HEK293 (cell line): Measurements from ENCODE around the gene PRAF2.

Experiments used
- EGR2 ChIP-seq: fragments of 450-650 bp; formaldehyde crosslinking; IDR thresholded peaks from 2 replicates; pipeline ENCODE4 v1.5.1; 2016; ENCODE audit warnings: low read depth, missing biosample characterization, missing genetic modification characterization
- FEZF1 ChIP-seq: fragments of 450-650 bp; formaldehyde crosslinking; IDR thresholded peaks from 2 replicates; pipeline ENCODE4 v1.5.1; 2016; ENCODE audit warnings: missing biosample characterization, missing genetic modification characterization
- KLF16 ChIP-seq: fragments of 450-650 bp; formaldehyde crosslinking; IDR thresholded peaks from 2 replicates; pipeline ENCODE4 v1.5.1; 2017; ENCODE audit warnings: missing biosample characterization, missing genetic modification characterization
- REPIN1 ChIP-seq: fragments of 450-650 bp; formaldehyde crosslinking; IDR thresholded peaks from 2 replicates; pipeline ENCODE4 v1.5.1; 2017; ENCODE audit warnings: missing biosample characterization, missing genetic modification characterization, low read depth
- SCRT1 ChIP-seq: fragments of 450-650 bp; formaldehyde crosslinking; IDR thresholded peaks from 2 replicates; pipeline ENCODE4 v1.5.1; 2016; ENCODE audit warnings: missing biosample characterization, missing genetic modification characterization, borderline replicate concordance
- YY2 ChIP-seq: fragments of 450-650 bp; formaldehyde crosslinking; IDR thresholded peaks from 2 replicates; pipeline ENCODE4 v1.5.1; 2016; ENCODE audit warnings: missing biosample characterization, missing genetic modification characterization
- ZNF112 ChIP-seq: fragments of 450-650 bp; formaldehyde crosslinking; IDR thresholded peaks from 2 replicates; pipeline ENCODE4 v1.5.0; 2017; ENCODE audit warnings: missing biosample characterization, missing genetic modification characterization
- ZNF157 ChIP-seq: fragments of 450-650 bp; formaldehyde crosslinking; IDR thresholded peaks from 2 replicates; pipeline ENCODE4 v1.5.1; 2016; ENCODE audit warnings: missing biosample characterization, missing genetic modification characterization
- ZNF2 ChIP-seq: fragments of 450-650 bp; formaldehyde crosslinking; IDR thresholded peaks from 2 replicates; pipeline ENCODE4 v1.5.1; 2016; ENCODE audit warnings: missing biosample characterization, missing genetic modification characterization
- ZNF311 ChIP-seq: fragments of 450-650 bp; formaldehyde crosslinking; IDR thresholded peaks from 2 replicates; pipeline ENCODE4 v1.5.1; 2017; ENCODE audit warnings: missing biosample characterization, missing genetic modification characterization, borderline replicate concordance
- ZNF341 ChIP-seq: fragments of 450-650 bp; formaldehyde crosslinking; IDR thresholded peaks from 2 replicates; pipeline ENCODE4; 2016; ENCODE audit warnings: low read depth, missing biosample characterization, missing genetic modification characterization
- ZNF404 ChIP-seq: fragments of 450-650 bp; formaldehyde crosslinking; IDR thresholded peaks from 2 replicates; pipeline ENCODE4 v1.5.1; 2017; ENCODE audit warnings: missing biosample characterization, missing genetic modification characterization
- ZNF416 ChIP-seq: fragments of 450-650 bp; formaldehyde crosslinking; IDR thresholded peaks from 2 replicates; pipeline ENCODE4 v1.5.1; 2016; ENCODE audit warnings: missing biosample characterization, missing genetic modification characterization
- ZNF501 ChIP-seq: fragments of 450-650 bp; formaldehyde crosslinking; IDR thresholded peaks from 2 replicates; pipeline ENCODE4 v1.5.1; 2016; ENCODE audit warnings: missing biosample characterization, missing genetic modification characterization
- ZNF600 ChIP-seq: fragments of 450-650 bp; formaldehyde crosslinking; IDR thresholded peaks from 2 replicates; pipeline ENCODE4 v1.5.1; 2016; ENCODE audit warnings: missing biosample characterization, missing genetic modification characterization
- ZNF621 ChIP-seq: fragments of 450-650 bp; formaldehyde crosslinking; IDR thresholded peaks from 2 replicates; pipeline ENCODE4 v1.5.1; 2017; ENCODE audit warnings: missing biosample characterization, missing genetic modification characterization
- ZNF624 ChIP-seq: fragments of 450-650 bp; formaldehyde crosslinking; IDR thresholded peaks from 2 replicates; pipeline ENCODE4 v1.5.1; 2017; ENCODE audit warnings: missing biosample characterization, missing genetic modification characterization
- ZNF626 ChIP-seq: fragments of 450-650 bp; sonication (Bioruptor Pico); formaldehyde crosslinking; IDR thresholded peaks from 2 replicates; pipeline ENCODE4 v1.5.1; 2018; ENCODE audit warnings: missing biosample characterization, missing genetic modification characterization, inconsistent platforms
- ZNF670 ChIP-seq: fragments of 450-650 bp; formaldehyde crosslinking; IDR thresholded peaks from 2 replicates; pipeline ENCODE4 v1.5.1; 2016; ENCODE audit warnings: missing biosample characterization, missing genetic modification characterization, low read depth
- ZNF777 ChIP-seq: fragments of 450-650 bp; formaldehyde crosslinking; IDR thresholded peaks from 2 replicates; pipeline ENCODE4 v1.5.1; 2017; ENCODE audit warnings: missing biosample characterization, missing genetic modification characterization, borderline replicate concordance
- ZNF792 ChIP-seq: fragments of 450-650 bp; formaldehyde crosslinking; IDR thresholded peaks from 2 replicates; pipeline ENCODE4 v1.5.1; 2016; ENCODE audit warnings: missing biosample characterization, missing genetic modification characterization
- TF ChIP-seq, protein P1 (sequence below): IDR thresholded peaks from 2 replicates; pipeline ENCODE4 v1.6.1; 2011; ENCODE audit warnings: mild to moderate bottlenecking, low read depth, low read length, borderline replicate concordance
- TF ChIP-seq, protein P2 (sequence below): fragments of 450-650 bp; formaldehyde crosslinking; IDR thresholded peaks from 2 replicates; pipeline ENCODE4 v1.5.1; 2017; ENCODE audit warnings: missing biosample characterization, mild to moderate bottlenecking, missing genetic modification characterization, moderate library complexity
- TF ChIP-seq, protein P3 (sequence below): fragments of 450-650 bp; formaldehyde crosslinking; IDR thresholded peaks from 2 replicates; pipeline ENCODE4 v1.5.1; 2016; ENCODE audit warnings: missing biosample characterization, missing genetic modification characterization
- TF ChIP-seq, protein P4 (sequence below): fragments of 450-650 bp; formaldehyde crosslinking; IDR thresholded peaks from 2 replicates; pipeline ENCODE4 v1.5.1; 2016; ENCODE audit warnings: missing biosample characterization, missing genetic modification characterization
- TF ChIP-seq, protein P5 (sequence below): fragments of 450-650 bp; formaldehyde crosslinking; IDR thresholded peaks from 2 replicates; pipeline ENCODE4 v1.5.1; 2017; ENCODE audit warnings: missing biosample characterization, missing genetic modification characterization
- TF ChIP-seq, protein P6 (sequence below): fragments of 450-650 bp; formaldehyde crosslinking; IDR thresholded peaks from 2 replicates; pipeline ENCODE4 v1.5.1; 2016; ENCODE audit warnings: missing biosample characterization, missing genetic modification characterization
- TF ChIP-seq, protein P7 (sequence below): fragments of 450-650 bp; formaldehyde crosslinking; IDR thresholded peaks from 2 replicates; pipeline ENCODE4 v1.5.0; 2017; ENCODE audit warnings: missing biosample characterization, missing genetic modification characterization, borderline replicate concordance

Gene PRAF2

DNA sequence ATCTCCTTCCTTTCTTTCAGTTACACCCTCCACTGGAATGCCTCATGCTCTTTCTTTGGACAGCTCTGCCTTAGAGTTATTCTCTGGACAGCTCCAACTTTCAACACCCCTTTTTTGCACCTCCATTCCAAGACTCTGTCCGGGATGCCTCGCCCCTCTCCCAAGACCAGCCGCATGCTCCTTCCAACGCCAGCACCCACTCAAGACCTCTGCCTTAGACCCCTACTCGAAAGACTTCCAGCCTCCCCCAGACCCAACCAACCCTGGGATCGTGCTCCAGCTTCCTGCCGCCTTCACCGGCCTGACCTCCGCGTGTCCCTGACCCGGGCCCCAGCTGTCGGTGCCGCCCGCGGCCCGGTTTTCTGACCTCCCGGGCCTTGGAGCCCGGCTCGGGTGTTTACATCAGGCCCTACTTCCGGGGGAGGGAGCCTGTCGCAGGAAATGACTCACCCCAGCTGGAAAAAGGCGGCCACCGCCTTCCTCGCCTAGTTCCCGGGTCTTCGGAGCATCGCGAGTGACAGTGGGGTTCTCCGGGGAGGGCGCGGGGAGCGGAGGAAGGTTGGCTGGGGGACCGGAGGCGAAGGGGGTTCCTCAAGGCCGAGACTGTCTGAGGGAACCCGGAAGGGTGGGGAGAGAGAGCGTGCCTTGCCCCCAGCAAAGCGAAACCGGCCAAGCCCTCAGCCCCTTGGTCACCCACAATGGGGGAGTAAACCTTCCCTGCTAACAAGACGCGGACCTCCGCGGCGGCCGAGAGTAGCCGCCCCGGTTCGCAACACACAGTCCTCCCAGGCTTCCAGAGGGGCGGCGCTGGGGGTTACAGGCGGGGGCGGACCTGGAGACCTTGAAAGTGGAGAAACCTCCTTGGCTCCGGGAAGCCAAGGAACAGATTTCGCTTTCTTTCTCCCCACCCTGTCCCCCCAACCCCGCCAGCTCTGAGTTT, 6.0 kb upstream of the PRAF2 start, which contains the start of gene WDR45 (continued):
- TF ChIP-seq ZNF670 (tag by site-specific recombination), result no peak
- no peak; the same call in 1 of the 2 replicates for TF ChIP-seq ZNF600 (tag by site-specific recombination)
- TF ChIP-seq ZNF792 (tag by site-specific recombination), result no peak
- TF ChIP-seq ZNF416, result no peak
- TF ChIP-seq, protein P1, sequence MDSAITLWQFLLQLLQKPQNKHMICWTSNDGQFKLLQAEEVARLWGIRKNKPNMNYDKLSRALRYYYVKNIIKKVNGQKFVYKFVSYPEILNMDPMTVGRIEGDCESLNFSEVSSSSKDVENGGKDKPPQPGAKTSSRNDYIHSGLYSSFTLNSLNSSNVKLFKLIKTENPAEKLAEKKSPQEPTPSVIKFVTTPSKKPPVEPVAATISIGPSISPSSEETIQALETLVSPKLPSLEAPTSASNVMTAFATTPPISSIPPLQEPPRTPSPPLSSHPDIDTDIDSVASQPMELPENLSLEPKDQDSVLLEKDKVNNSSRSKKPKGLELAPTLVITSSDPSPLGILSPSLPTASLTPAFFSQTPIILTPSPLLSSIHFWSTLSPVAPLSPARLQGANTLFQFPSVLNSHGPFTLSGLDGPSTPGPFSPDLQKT, result no peak
- TF ChIP-seq, protein P2, sequence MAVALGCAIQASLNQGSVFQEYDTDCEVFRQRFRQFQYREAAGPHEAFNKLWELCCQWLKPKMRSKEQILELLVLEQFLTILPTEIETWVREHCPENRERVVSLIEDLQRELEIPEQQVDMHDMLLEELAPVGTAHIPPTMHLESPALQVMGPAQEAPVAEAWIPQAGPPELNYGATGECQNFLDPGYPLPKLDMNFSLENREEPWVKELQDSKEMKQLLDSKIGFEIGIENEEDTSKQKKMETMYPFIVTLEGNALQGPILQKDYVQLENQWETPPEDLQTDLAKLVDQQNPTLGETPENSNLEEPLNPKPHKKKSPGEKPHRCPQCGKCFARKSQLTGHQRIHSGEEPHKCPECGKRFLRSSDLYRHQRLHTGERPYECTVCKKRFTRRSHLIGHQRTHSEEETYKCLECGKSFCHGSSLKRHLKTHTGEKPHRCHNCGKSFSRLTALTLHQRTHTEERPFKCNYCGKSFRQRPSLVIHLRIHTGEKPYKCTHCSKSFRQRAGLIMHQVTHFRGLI (tag by site-specific recombination), result no peak
- TF ChIP-seq ZNF2 (tag by site-specific recombination), result no peak; the same call in 1 of the 2 replicates
- TF ChIP-seq ZNF157 (tag by site-specific recombination), result no peak
- TF ChIP-seq, protein P3, sequence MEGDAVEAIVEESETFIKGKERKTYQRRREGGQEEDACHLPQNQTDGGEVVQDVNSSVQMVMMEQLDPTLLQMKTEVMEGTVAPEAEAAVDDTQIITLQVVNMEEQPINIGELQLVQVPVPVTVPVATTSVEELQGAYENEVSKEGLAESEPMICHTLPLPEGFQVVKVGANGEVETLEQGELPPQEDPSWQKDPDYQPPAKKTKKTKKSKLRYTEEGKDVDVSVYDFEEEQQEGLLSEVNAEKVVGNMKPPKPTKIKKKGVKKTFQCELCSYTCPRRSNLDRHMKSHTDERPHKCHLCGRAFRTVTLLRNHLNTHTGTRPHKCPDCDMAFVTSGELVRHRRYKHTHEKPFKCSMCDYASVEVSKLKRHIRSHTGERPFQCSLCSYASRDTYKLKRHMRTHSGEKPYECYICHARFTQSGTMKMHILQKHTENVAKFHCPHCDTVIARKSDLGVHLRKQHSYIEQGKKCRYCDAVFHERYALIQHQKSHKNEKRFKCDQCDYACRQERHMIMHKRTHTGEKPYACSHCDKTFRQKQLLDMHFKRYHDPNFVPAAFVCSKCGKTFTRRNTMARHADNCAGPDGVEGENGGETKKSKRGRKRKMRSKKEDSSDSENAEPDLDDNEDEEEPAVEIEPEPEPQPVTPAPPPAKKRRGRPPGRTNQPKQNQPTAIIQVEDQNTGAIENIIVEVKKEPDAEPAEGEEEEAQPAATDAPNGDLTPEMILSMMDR (tag by site-specific recombination), result no peak
- TF ChIP-seq ZNF777 (tag by site-specific recombination), result no peak
- TF ChIP-seq ZNF624 (tag by site-specific recombination), result 0 out of 2 replicates have a peak, but pooled peaks have one; percentile 48
- TF ChIP-seq SCRT1 (tag by site-specific recombination), result no peak
- peak; percentile 66; the same call in 1 of the 2 replicates for TF ChIP-seq ZNF501 (tag by site-specific recombination)
- TF ChIP-seq YY2 (tag by site-specific recombination), result no peak
- TF ChIP-seq EGR2 (tag by site-specific recombination), result 0 out of 2 replicates have a peak, but pooled peaks have one; percentile 3
- TF ChIP-seq, protein P4, sequence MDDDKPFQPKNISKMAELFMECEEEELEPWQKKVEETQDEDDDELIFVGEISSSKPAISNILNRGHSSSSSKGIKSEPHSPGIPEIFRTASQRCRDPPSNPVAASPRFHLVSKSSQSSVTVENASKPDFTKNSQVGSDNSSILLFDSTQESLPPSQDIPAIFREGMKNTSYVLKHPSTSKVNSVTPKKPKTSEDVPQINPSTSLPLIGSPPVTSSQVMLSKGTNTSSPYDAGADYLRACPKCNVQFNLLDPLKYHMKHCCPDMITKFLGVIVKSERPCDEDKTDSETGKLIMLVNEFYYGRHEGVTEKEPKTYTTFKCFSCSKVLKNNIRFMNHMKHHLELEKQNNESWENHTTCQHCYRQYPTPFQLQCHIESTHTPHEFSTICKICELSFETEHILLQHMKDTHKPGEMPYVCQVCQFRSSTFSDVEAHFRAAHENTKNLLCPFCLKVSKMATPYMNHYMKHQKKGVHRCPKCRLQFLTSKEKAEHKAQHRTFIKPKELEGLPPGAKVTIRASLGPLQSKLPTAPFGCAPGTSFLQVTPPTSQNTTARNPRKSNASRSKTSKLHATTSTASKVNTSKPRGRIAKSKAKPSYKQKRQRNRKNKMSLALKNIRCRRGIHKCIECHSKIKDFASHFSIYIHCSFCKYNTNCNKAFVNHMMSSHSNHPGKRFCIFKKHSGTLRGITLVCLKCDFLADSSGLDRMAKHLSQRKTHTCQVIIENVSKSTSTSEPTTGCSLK (tag by site-specific recombination), result no peak
- no peak for TF ChIP-seq REPIN1
- no peak for TF ChIP-seq ZNF341 (tag by site-specific recombination)
- no peak for TF ChIP-seq ZNF311 (tag by site-specific recombination)
- TF ChIP-seq ZNF626, result no peak
- TF ChIP-seq ZNF112 (tag by site-specific recombination), result no peak
- TF ChIP-seq, protein P5, sequence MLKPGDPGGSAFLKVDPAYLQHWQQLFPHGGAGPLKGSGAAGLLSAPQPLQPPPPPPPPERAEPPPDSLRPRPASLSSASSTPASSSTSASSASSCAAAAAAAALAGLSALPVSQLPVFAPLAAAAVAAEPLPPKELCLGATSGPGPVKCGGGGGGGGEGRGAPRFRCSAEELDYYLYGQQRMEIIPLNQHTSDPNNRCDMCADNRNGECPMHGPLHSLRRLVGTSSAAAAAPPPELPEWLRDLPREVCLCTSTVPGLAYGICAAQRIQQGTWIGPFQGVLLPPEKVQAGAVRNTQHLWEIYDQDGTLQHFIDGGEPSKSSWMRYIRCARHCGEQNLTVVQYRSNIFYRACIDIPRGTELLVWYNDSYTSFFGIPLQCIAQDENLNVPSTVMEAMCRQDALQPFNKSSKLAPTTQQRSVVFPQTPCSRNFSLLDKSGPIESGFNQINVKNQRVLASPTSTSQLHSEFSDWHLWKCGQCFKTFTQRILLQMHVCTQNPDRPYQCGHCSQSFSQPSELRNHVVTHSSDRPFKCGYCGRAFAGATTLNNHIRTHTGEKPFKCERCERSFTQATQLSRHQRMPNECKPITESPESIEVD (tag by site-specific recombination), result no peak
- TF ChIP-seq ZNF404 (tag by site-specific recombination), result no peak
- TF ChIP-seq FEZF1 (tag by site-specific recombination), result no peak
- TF ChIP-seq ZNF621 (tag by site-specific recombination), result no peak
- TF ChIP-seq KLF16 (tag by site-specific recombination), result peak; percentile 75
- TF ChIP-seq, protein P6, sequence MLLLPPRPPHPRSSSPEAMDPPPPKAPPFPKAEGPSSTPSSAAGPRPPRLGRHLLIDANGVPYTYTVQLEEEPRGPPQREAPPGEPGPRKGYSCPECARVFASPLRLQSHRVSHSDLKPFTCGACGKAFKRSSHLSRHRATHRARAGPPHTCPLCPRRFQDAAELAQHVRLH (tag by site-specific recombination), result no peak
- TF ChIP-seq, protein P7, sequence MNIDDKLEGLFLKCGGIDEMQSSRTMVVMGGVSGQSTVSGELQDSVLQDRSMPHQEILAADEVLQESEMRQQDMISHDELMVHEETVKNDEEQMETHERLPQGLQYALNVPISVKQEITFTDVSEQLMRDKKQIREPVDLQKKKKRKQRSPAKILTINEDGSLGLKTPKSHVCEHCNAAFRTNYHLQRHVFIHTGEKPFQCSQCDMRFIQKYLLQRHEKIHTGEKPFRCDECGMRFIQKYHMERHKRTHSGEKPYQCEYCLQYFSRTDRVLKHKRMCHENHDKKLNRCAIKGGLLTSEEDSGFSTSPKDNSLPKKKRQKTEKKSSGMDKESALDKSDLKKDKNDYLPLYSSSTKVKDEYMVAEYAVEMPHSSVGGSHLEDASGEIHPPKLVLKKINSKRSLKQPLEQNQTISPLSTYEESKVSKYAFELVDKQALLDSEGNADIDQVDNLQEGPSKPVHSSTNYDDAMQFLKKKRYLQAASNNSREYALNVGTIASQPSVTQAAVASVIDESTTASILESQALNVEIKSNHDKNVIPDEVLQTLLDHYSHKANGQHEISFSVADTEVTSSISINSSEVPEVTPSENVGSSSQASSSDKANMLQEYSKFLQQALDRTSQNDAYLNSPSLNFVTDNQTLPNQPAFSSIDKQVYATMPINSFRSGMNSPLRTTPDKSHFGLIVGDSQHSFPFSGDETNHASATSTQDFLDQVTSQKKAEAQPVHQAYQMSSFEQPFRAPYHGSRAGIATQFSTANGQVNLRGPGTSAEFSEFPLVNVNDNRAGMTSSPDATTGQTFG (tag by site-specific recombination), result no peak
